CD4-positive, alpha-beta memory T cell (primary cell): ENCODE measurements around the gene DNAJC5G. TPM values are rescaled to one million over a fixed set of nuclear protein-coding genes. Genes with fewer than 3 reads are reported as not detected.

Source experiments
- CTCF ChIA-PET: fragments of 350-600 bp; sonication (Branson Sonifier 250); formaldehyde crosslinking; loops from one replicate; lab custom pipeline; 2021; ENCODE audit warnings: inconsistent platforms; ENCODE audit not compliant: partially characterized antibody; lab: Charles Lee
- POLR2A ChIA-PET: fragments of 350-600 bp; sonication (Branson Sonifier 250); formaldehyde crosslinking; loops from one replicate; lab custom pipeline; 2021; ENCODE audit not compliant: partially characterized antibody; lab: Charles Lee
- DNase-seq, 5 donors: peaks; one replicate each; pipeline versions ENCODE4 v3.0.0 to v3.0.0-alpha.2; 2020 to 2022; ENCODE audit warnings: mixed read lengths in 1 of 5
- H3K27ac ChIP-seq: one replicate; pipeline ENCODE4 v1.7.0; 2013; ENCODE audit warnings: low read depth, low read length
- H3K27me3 ChIP-seq: 2 replicates; pipeline ENCODE4 v1.7.0; 2013; ENCODE audit warnings: mild to moderate bottlenecking, low read length, moderate library complexity; ENCODE audit not compliant: insufficient read depth
- H3K36me3 ChIP-seq: 2 replicates; pipeline ENCODE4 v1.7.0; 2013; ENCODE audit warnings: mild to moderate bottlenecking, low read length, moderate library complexity; ENCODE audit not compliant: insufficient read depth
- H3K4me1 ChIP-seq: 2 replicates; pipeline ENCODE4 v1.7.0; 2013; ENCODE audit warnings: mild to moderate bottlenecking, low read length, moderate library complexity; ENCODE audit not compliant: insufficient read depth
- H3K4me3 ChIP-seq, 2 donors: one replicate each; pipeline ENCODE4 v1.7.0; 2013; ENCODE audit warnings: low read length in 2 of 2, mild to moderate bottlenecking in 1 of 2
- H3K9me3 ChIP-seq, 2 donors: one replicate each; pipeline ENCODE4 v1.7.0; 2013; ENCODE audit warnings: low read length in 2 of 2, control low read depth in 1 of 2; ENCODE audit not compliant: control insufficient read depth in 1 of 2
- H3K27ac Mint-ChIP-seq, 7 donors: one replicate each; pipeline ENCODE4 v1.8.0; 2020 to 2021; ENCODE audit warnings: mixed read lengths in 7 of 7, mild to moderate bottlenecking in 6 of 7, inconsistent platforms in 3 of 7, moderate library complexity in 3 of 7
- H3K27me3 Mint-ChIP-seq, 2 donors: one replicate each; pipeline ENCODE4 v1.8.0; 2020 to 2021; ENCODE audit warnings: mixed read lengths in 2 of 2
- H3K36me3 Mint-ChIP-seq, 2 donors: one replicate each; pipeline ENCODE4 v1.8.0; 2020 to 2021; ENCODE audit warnings: mixed read lengths in 2 of 2, inconsistent platforms in 1 of 2, mild to moderate bottlenecking in 1 of 2
- H3K4me1 Mint-ChIP-seq, 4 donors: one replicate each; pipeline ENCODE4 v1.8.0; 2020 to 2021; ENCODE audit warnings: mixed read lengths in 4 of 4, mild to moderate bottlenecking in 1 of 4
- H3K4me3 Mint-ChIP-seq, 8 donors: one replicate each; pipeline ENCODE4 v1.8.0; 2020 to 2021; ENCODE audit warnings: mixed read lengths in 8 of 8, mild to moderate bottlenecking in 7 of 8, moderate library complexity in 6 of 8, inconsistent platforms in 3 of 8
- H3K9me3 Mint-ChIP-seq, 8 donors: one replicate each; pipeline ENCODE4 v1.8.0; 2020 to 2021; ENCODE audit warnings: mixed read lengths in 8 of 8, mild to moderate bottlenecking in 5 of 8, inconsistent platforms in 3 of 8, moderate library complexity in 1 of 8
- intact Hi-C: fragments of 100-400 bp; cut with micrococcal nuclease; formaldehyde crosslinking; loops from one replicate; pipeline ENCODE4 v1.15.1; 2023
- polyA plus RNA-seq, 2 donors: library from polyadenylated mRNA; unstranded; fragments of 300-500 nt; fragmentation: Illumina TruSeq; gene quantifications; one replicate each; pipeline ENCODE4 v1.2.3, GENCODE V29; 2021
- total RNA-seq, 2 experiments: library from RNA; stranded (reverse); gene quantifications; one replicate each; pipeline ENCODE4 v1.2.3, GENCODE V29; 2021

DNAJC5G gene
- total and polyA plus RNA-seq, 4 experiments from 2014 or later = not detected

GRCh38 chr2:27237341-27237945 lies 37.8 kb upstream of the DNAJC5G start:
- no peaks in the 10 kb centered on the region for H3K27me3 Mint-ChIP-seq
- no peak overlapping the region for H3K27ac Mint-ChIP-seq
- peaks cover 59 to 97% of the 10 kb centered on the region in 2 donors for H3K36me3 Mint-ChIP-seq
- intact Hi-C loops = no loop called here
- H3K4me3 Mint-ChIP-seq = no peak overlapping the region
- DNase-seq = no peak
- ChIA-PET POLR2A (no interaction called here), CTCF (interaction anchor here (0.5 kb wide), 1 partner anchor 67 kb away, joined by 3 read pairs; no protein-coding TSS in a partner anchor)
- peaks cover 0 to 2% (median 0%) of the 10 kb centered on the region in 8 donors for H3K9me3 Mint-ChIP-seq
- Histone ChIP-seq H3K4me3 (no peak overlapping the region), H3K9me3 (no peaks in the 10 kb centered on the region), H3K36me3 (peaks cover 86% of the 10 kb centered on the region), H3K4me1 (peaks cover 8% of the 10 kb centered on the region), H3K27ac (no peak overlapping the region), H3K27me3 (no peaks in the 10 kb centered on the region)
- H3K4me1 Mint-ChIP-seq = peaks cover 0 to 14% (median 7%) of the 10 kb centered on the region in 4 donors

GRCh38 chr2:27238976-27239375 lies 36.3 kb upstream of the DNAJC5G start:
- Histone ChIP-seq H3K27ac (no peak overlapping the region), H3K4me3 (no peak overlapping the region), H3K27me3 (no peaks in the 10 kb centered on the region), H3K36me3 (peaks cover 84% of the 10 kb centered on the region), H3K9me3 (no peaks in the 10 kb centered on the region), H3K4me1 (peaks cover 9% of the 10 kb centered on the region)
- H3K27ac Mint-ChIP-seq = peak overlapping the region in 1 of 7 donors; percentile 64
- POLR2A ChIA-PET = no interaction called here
- H3K36me3 Mint-ChIP-seq = peaks cover 46 to 94% of the 10 kb centered on the region in 2 donors
- intact Hi-C loops = no loop called here
- H3K4me1 Mint-ChIP-seq = peaks cover 0 to 19% (median 7%) of the 10 kb centered on the region in 4 donors
- no peaks in the 10 kb centered on the region for H3K27me3 Mint-ChIP-seq
- H3K9me3 Mint-ChIP-seq = peaks cover 0 to 2% (median 0%) of the 10 kb centered on the region in 8 donors
- DNase-seq = no peak
- CTCF ChIA-PET = interaction anchor here (1.3 kb wide), 1 partner anchor 41 kb away, joined by 3 read pairs; no protein-coding TSS in a partner anchor
- H3K4me3 Mint-ChIP-seq = no peak overlapping the region

- H3K9me3 Mint-ChIP-seq = peaks cover 0 to 2% (median 0%) of the 10 kb centered on the region in 8 donors
- Histone ChIP-seq H3K27me3 (no peaks in the 10 kb centered on the region), H3K27ac (no peak overlapping the region), H3K36me3 (peaks cover 70% of the 10 kb centered on the region), H3K4me1 (peaks cover 9% of the 10 kb centered on the region), H3K4me3 (no peak overlapping the region), H3K9me3 (no peaks in the 10 kb centered on the region)
- no peak overlapping the region for H3K4me3 Mint-ChIP-seq
- ChIA-PET CTCF (no interaction called here), POLR2A (no interaction called here)
- H3K27me3 Mint-ChIP-seq = no peaks in the 10 kb centered on the region
- H3K27ac Mint-ChIP-seq = peak overlapping the region in 2 of 7 donors; percentile 35 to 42
- H3K4me1 Mint-ChIP-seq = peaks cover 0 to 19% (median 7%) of the 10 kb centered on the region in 4 donors
- DNase-seq = no peak
- intact Hi-C loops = no loop called here
- H3K36me3 Mint-ChIP-seq = peaks cover 41 to 81% of the 10 kb centered on the region in 2 donors
Observed at GRCh38 chr2:27240406-27240805, 34.8 kb upstream of the DNAJC5G start.

DNA sequence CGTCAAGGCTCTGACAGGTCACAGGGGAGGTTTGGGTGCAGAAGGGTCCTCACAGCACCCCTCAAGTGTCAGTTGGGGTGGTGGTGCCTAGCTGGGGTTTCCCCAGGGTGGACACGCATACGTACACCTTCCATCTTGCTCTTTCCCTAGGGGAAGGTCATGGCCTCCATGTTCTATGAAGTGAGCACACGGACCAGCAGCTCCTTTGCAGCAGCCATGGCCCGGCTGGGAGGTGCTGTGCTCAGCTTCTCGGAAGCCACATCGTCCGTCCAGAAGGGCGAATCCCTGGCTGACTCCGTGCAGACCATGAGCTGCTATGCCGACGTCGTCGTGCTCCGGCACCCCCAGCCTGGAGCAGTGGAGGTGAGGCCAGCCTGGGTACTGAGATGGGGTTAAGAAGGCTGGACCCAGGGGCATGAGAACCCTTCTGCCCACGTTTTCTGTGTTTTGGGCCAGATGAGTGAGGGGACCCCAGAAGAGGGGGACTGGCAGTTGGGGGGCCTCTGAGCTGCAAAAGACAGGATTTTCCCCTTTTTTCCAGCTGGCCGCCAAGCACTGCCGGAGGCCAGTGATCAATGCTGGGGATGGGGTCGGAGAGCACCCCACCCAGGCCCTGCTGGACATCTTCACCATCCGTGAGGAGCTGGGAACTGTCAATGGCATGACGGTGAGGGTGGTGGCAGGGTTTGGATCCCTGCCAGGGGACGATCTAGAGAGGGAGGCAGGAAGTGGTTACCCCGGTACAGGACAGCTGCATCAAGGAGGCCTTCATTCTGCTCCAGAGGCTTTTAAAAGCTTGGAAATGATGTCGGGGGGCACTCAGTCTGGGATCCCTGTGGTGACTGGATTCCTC lies 33.2 kb upstream of the DNAJC5G start:
- peaks cover 56% of the 10 kb centered on the region for H3K36me3 ChIP-seq
- peaks cover 33 to 67% of the 10 kb centered on the region in 2 donors for H3K36me3 Mint-ChIP-seq
- intact Hi-C loops = no loop called here
- H3K27me3 Mint-ChIP-seq = no peaks in the 10 kb centered on the region
- POLR2A ChIA-PET = no interaction called here
- no peak overlapping the region for H3K4me3 ChIP-seq
- H3K9me3 Mint-ChIP-seq = peaks cover 0 to 2% (median 0%) of the 10 kb centered on the region in 8 donors
- peak overlapping the region in 4 of 7 donors; percentile 8 to 81 (median 43) for H3K27ac Mint-ChIP-seq
- H3K9me3 ChIP-seq = no peaks in the 10 kb centered on the region
- no peaks in the 10 kb centered on the region for H3K27me3 ChIP-seq
- peaks cover 0 to 19% (median 7%) of the 10 kb centered on the region in 4 donors for H3K4me1 Mint-ChIP-seq
- peaks cover 9% of the 10 kb centered on the region for H3K4me1 ChIP-seq
- DNase-seq = no peak
- H3K4me3 Mint-ChIP-seq = peak overlapping the region in 1 of 8 donors; percentile 16
- no peak overlapping the region for H3K27ac ChIP-seq
- CTCF ChIA-PET = interaction anchor here (1.1 to 1.3 kb wide), 3 partner anchors 10 to 61 kb away, joined by 3 to 4 read pairs (median 4); no protein-coding TSS in a partner anchor

DNA sequence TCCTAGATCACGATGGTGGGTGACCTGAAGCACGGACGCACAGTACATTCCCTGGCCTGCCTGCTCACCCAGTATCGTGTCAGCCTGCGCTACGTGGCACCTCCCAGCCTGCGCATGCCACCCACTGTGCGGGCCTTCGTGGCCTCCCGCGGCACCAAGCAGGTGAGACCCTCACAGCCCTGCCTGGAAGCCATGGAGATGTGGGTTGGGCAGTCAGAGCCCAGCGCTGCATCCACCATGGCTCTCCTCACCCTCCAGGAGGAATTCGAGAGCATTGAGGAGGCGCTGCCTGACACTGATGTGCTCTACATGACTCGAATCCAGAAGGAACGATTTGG lies 32.6 kb upstream of the DNAJC5G start:
- POLR2A ChIA-PET = no interaction called here
- H3K27ac ChIP-seq = no peak overlapping the region
- no peak for DNase-seq
- peaks cover 52% of the 10 kb centered on the region for H3K36me3 ChIP-seq
- CTCF ChIA-PET = interaction anchor here (1.1 kb wide), 2 partner anchors 10 to 37 kb away, joined by 3 to 4 read pairs; no protein-coding TSS in a partner anchor
- H3K4me3 ChIP-seq = no peak overlapping the region
- Mint-ChIP-seq H3K4me1 (peaks cover 0 to 19% (median 7%) of the 10 kb centered on the region in 4 donors), H3K4me3 (no peak overlapping the region), H3K36me3 (peaks cover 28 to 61% of the 10 kb centered on the region in 2 donors), H3K9me3 (peaks cover 0 to 2% (median 0%) of the 10 kb centered on the region in 8 donors), H3K27me3 (no peaks in the 10 kb centered on the region), H3K27ac (peak overlapping the region in 5 of 7 donors; percentile 8 to 81 (median 18))
- H3K9me3 ChIP-seq = no peaks in the 10 kb centered on the region
- intact Hi-C loops = no loop called here
- no peaks in the 10 kb centered on the region for H3K27me3 ChIP-seq
- peaks cover 9% of the 10 kb centered on the region for H3K4me1 ChIP-seq

GRCh38 chr2:27243391-27244130 lies 31.7 kb upstream of the DNAJC5G start:
- H3K27me3 ChIP-seq = no peaks in the 10 kb centered on the region
- ChIA-PET CTCF (interaction anchor here (1.0 kb wide), 1 partner anchor 36 kb away, joined by 4 read pairs; no protein-coding TSS in a partner anchor), POLR2A (no interaction called here)
- peaks cover 0 to 2% of the 10 kb centered on the region in 2 donors for H3K27me3 Mint-ChIP-seq
- no peak overlapping the region for H3K27ac Mint-ChIP-seq
- H3K4me1 Mint-ChIP-seq = peaks cover 0 to 19% (median 7%) of the 10 kb centered on the region in 4 donors
- peaks cover 0 to 2% (median 0%) of the 10 kb centered on the region in 8 donors for H3K9me3 Mint-ChIP-seq
- H3K4me1 ChIP-seq = peaks cover 9% of the 10 kb centered on the region
- no peaks in the 10 kb centered on the region for H3K9me3 ChIP-seq
- intact Hi-C loops = no loop called here
- H3K4me3 ChIP-seq = no peak overlapping the region
- no peak for DNase-seq
- no peak overlapping the region for H3K4me3 Mint-ChIP-seq
- H3K27ac ChIP-seq = no peak overlapping the region
- H3K36me3 ChIP-seq = peaks cover 42% of the 10 kb centered on the region
- H3K36me3 Mint-ChIP-seq = peaks cover 23 to 51% of the 10 kb centered on the region in 2 donors
